Osteoblast (primary cell): ENCODE data around the gene GPATCH1. TPM values are rescaled to one million over a fixed set of nuclear protein-coding genes. Genes with fewer than 3 reads are reported as not detected.
"Not testable (repeated sequence)": the region's sequence is repeated elsewhere in the genome, so short reads cannot be mapped to it uniquely, and the experiment has no call there.

Experiments
- DNase-seq: peaks from one replicate; pipeline ENCODE4 v3.0.0; 2011; ENCODE audit warnings: low spot score, mixed read lengths; ENCODE audit not compliant: insufficient read length; ENCODE audit errors: missing footprints
- H2AFZ ChIP-seq: 2 replicates; pipeline ENCODE4 v1.6.0; 2011; ENCODE audit warnings: mild to moderate bottlenecking, low read length
- H3K27ac ChIP-seq: 2 replicates; pipeline ENCODE4 v1.5.1; 2011; ENCODE audit warnings: mild to moderate bottlenecking, low read depth, low read length, moderate library complexity
- H3K27me3 ChIP-seq: 2 replicates; pipeline ENCODE4 v1.6.0; 2012; ENCODE audit warnings: mild to moderate bottlenecking, control low read depth, inconsistent platforms, low read length, moderate library complexity; ENCODE audit not compliant: insufficient read depth
- H3K36me3 ChIP-seq: 2 replicates; pipeline ENCODE4 v1.5.1; 2011; ENCODE audit warnings: mild to moderate bottlenecking, low read length, control low read depth, moderate library complexity; ENCODE audit not compliant: insufficient read depth
- H3K4me1 ChIP-seq: 2 replicates; pipeline ENCODE4 v1.5.1; 2011; ENCODE audit warnings: mild to moderate bottlenecking, low read length, control low read depth, moderate library complexity; ENCODE audit not compliant: insufficient read depth
- H3K4me2 ChIP-seq: 2 replicates; pipeline ENCODE4 v1.6.0; 2011; ENCODE audit warnings: mild to moderate bottlenecking, low read length; ENCODE audit not compliant: insufficient read depth
- H3K4me3 ChIP-seq: fragments of 200-600 bp; sonication (generic); 3 replicates; pipeline ENCODE4 v1.5.1; 2012; ENCODE audit warnings: mild to moderate bottlenecking, low read length, inconsistent platforms; ENCODE audit not compliant: insufficient read depth
- H3K79me2 ChIP-seq: 2 replicates; pipeline ENCODE4 v1.6.0; 2012; ENCODE audit warnings: mild to moderate bottlenecking, low read length, control low read depth, inconsistent platforms; ENCODE audit not compliant: insufficient read depth
- H3K9me3 ChIP-seq: 2 replicates; pipeline ENCODE4 v1.5.1; 2011; ENCODE audit warnings: low read depth, low read length, control low read depth
- H4K20me1 ChIP-seq: 2 replicates; pipeline ENCODE4 v1.6.0; 2012; ENCODE audit warnings: mild to moderate bottlenecking, low read length, control low read depth; ENCODE audit not compliant: insufficient read depth
- CTCF ChIP-seq: IDR thresholded peaks from 2 replicates; pipeline ENCODE4 v1.5.1; 2011; ENCODE audit warnings: mild to moderate bottlenecking, low read depth, low read length, moderate library complexity; ENCODE audit errors: extremely low read depth
- total RNA-seq: library from RNA; depleted of rRNA; stranded (reverse); fragments of >200 nt; gene quantifications from 2 replicates; pipeline ENCODE4 v1.2.3, GENCODE V29; 2012

GPATCH1 gene
- total RNA-seq, 1 donor = 6.2 TPM

GRCh38 chr19:33159893-33160292, 78.9 kb downstream of the GPATCH1 start:
- Histone ChIP-seq H3K27me3 (no peaks in the 10 kb centered on the region), H4K20me1 (no peaks in the 10 kb centered on the region), H3K79me2 (no peaks in the 10 kb centered on the region), H3K4me2 (no peak overlapping the region), H3K4me3 (no peak overlapping the region), H3K36me3 (no peaks in the 10 kb centered on the region), H3K27ac (no peak overlapping the region), H3K4me1 (peaks cover 3% of the 10 kb centered on the region), H3K9me3 (no peaks in the 10 kb centered on the region), H2AFZ (no peak overlapping the region)
- no peak for TF ChIP-seq CTCF
- DNase-seq = no peak

- no peak overlapping the region for H2AFZ ChIP-seq
- no peak for DNase-seq
- no peaks in the 10 kb centered on the region for H3K27me3 ChIP-seq
- H3K36me3 ChIP-seq = no peaks in the 10 kb centered on the region
- no peak for TF ChIP-seq CTCF
- H3K27ac ChIP-seq = no peak overlapping the region
- no peaks in the 10 kb centered on the region for H4K20me1 ChIP-seq
- no peak overlapping the region for H3K4me3 ChIP-seq
- H3K9me3 ChIP-seq = no peaks in the 10 kb centered on the region
- no peak overlapping the region for H3K4me2 ChIP-seq
- no peaks in the 10 kb centered on the region for H3K79me2 ChIP-seq
- H3K4me1 ChIP-seq = peaks cover under 1% of the 10 kb centered on the region
Measured at GRCh38 chr19:33161201-33161600, 80.2 kb downstream of the GPATCH1 start.

GRCh38 chr19:33163481-33163880, 82.5 kb downstream of the GPATCH1 start:
- H3K27me3 ChIP-seq = no peaks in the 10 kb centered on the region
- no peak for TF ChIP-seq CTCF
- H4K20me1 ChIP-seq = no peaks in the 10 kb centered on the region
- H3K4me2 ChIP-seq = no peak overlapping the region
- H3K36me3 ChIP-seq = no peaks in the 10 kb centered on the region
- H3K27ac ChIP-seq = no peak overlapping the region
- H3K9me3 ChIP-seq = no peaks in the 10 kb centered on the region
- H3K4me1 ChIP-seq = no peaks in the 10 kb centered on the region
- H3K79me2 ChIP-seq = no peaks in the 10 kb centered on the region
- H3K4me3 ChIP-seq = no peak overlapping the region
- DNase-seq = no peak
- no peak overlapping the region for H2AFZ ChIP-seq

GRCh38 chr19:33166037-33166436, 85.1 kb downstream of the GPATCH1 start:
- not testable (repeated sequence) for H3K9me3 ChIP-seq, DNase-seq, H2AFZ ChIP-seq, H4K20me1 ChIP-seq, H3K4me3 ChIP-seq, H3K27me3 ChIP-seq, H3K36me3 ChIP-seq, H3K4me2 ChIP-seq, H3K79me2 ChIP-seq, H3K27ac ChIP-seq, H3K4me1 ChIP-seq
